HG03460 (cell line): Measurements from ENCODE around the gene FER.

Source experiments
- ATAC-seq: cut with Tn5 transposase; IDR thresholded peaks from one replicate; pipeline ENCODE4 v1.9.1; 2021; ENCODE audit not compliant: unreplicated experiment

FER gene

GRCh38 chr5:109168151-109168550, 420.5 kb downstream of the FER start:
- no peak for ATAC-seq

- ATAC-seq, result no peak
Observed at GRCh38 chr5:109170629-109171350, 423.1 kb downstream of the FER start.

- peak; percentile 66 for ATAC-seq
Observed at GRCh38 chr5:109171437-109172073, 423.9 kb downstream of the FER start.

- ATAC-seq, result no peak
Observed at GRCh38 chr5:109173036-109173794, 425.5 kb downstream of the FER start.

- no peak for ATAC-seq
Observed at GRCh38 chr5:109177227-109177626, 429.5 kb downstream of the FER start.

- ATAC-seq, result no peak
Observed at GRCh38 chr5:109177782-109178181, 430.1 kb downstream of the FER start.

GRCh38 chr5:109180668-109181067, 433.0 kb downstream of the FER start:
- no peak for ATAC-seq

- ATAC-seq, result no peak
Observed at GRCh38 chr5:109186759-109187158, 439.1 kb downstream of the FER start.

GRCh38 chr5:109191153-109191558, 443.5 kb downstream of the FER start:
- ATAC-seq, result peak; percentile 67

GRCh38 chr5:109192027-109192426, 444.3 kb downstream of the FER start:
- no peak for ATAC-seq

GRCh38 chr5:109192555-109193281, 445.0 kb downstream of the FER start:
- no peak for ATAC-seq

- ATAC-seq, result no peak
Observed at GRCh38 chr5:109195667-109196066, 448.0 kb downstream of the FER start.

GRCh38 chr5:109196087-109196822, 448.6 kb downstream of the FER start:
- ATAC-seq, result no peak

GRCh38 chr5:109196823-109197160, 449.1 kb downstream of the FER start:
- no peak for ATAC-seq

GRCh38 chr5:109199289-109199688, 451.6 kb downstream of the FER start:
- ATAC-seq, result no peak

GRCh38 chr5:109199799-109200620, 452.3 kb downstream of the FER start:
- no peak for ATAC-seq

- ATAC-seq, result no peak
Observed at GRCh38 chr5:109215040-109215439, 467.3 kb downstream of the FER start.

- ATAC-seq, result no peak
Observed at GRCh38 chr5:109218818-109219217, 471.1 kb downstream of the FER start.

GRCh38 chr5:109223531-109223930, 475.8 kb downstream of the FER start:
- ATAC-seq, result no peak
